IgD-negative memory B cell (primary cell): ENCODE results near the gene TOB2. TPM values are rescaled to one million over a fixed set of nuclear protein-coding genes. Genes with fewer than 3 reads are reported as not detected.

ENCODE experiments used
- H3K27ac Mint-ChIP-seq, 3 donors: one replicate each; pipeline ENCODE4 v1.8.0; 2020 to 2022; ENCODE audit warnings: mild to moderate bottlenecking in 3 of 3, mixed read lengths in 3 of 3, moderate library complexity in 1 of 3
- H3K27me3 Mint-ChIP-seq: one replicate; pipeline ENCODE4 v1.8.0; 2021; ENCODE audit warnings: mixed read lengths
- H3K36me3 Mint-ChIP-seq: one replicate; pipeline ENCODE4 v1.8.0; 2020; ENCODE audit warnings: mild to moderate bottlenecking, mixed read lengths
- H3K4me1 Mint-ChIP-seq, 3 donors: one replicate each; pipeline ENCODE4 v1.8.0; 2020 to 2022; ENCODE audit warnings: mixed read lengths in 3 of 3, mild to moderate bottlenecking in 1 of 3
- H3K4me3 Mint-ChIP-seq, 4 donors: one replicate each; pipeline ENCODE4 v1.8.0; 2020 to 2022; ENCODE audit warnings: mild to moderate bottlenecking in 4 of 4, mixed read lengths in 4 of 4, moderate library complexity in 3 of 4
- H3K9me3 Mint-ChIP-seq, 3 donors: one replicate each; pipeline ENCODE4 v1.8.0; 2020 to 2021; ENCODE audit warnings: mixed read lengths in 3 of 3, mild to moderate bottlenecking in 1 of 3
- polyA plus RNA-seq: library from polyadenylated mRNA; unstranded; fragments of 300-500 nt; fragmentation: Illumina TruSeq; gene quantifications from one replicate; pipeline ENCODE4 v1.2.3, GENCODE V29; 2021

Gene TOB2
- 52.2 TPM for polyA plus RNA-seq

- Mint-ChIP-seq H3K36me3 (peaks cover 5% of the 10 kb centered on the region), H3K27me3 (peaks cover 1% of the 10 kb centered on the region), H3K4me1 (peaks cover 25 to 34% (median 26%) of the 10 kb centered on the region in 3 donors), H3K4me3 (peak within 1 kb of the TSS; percentile 80 to 97 (median 95)), H3K9me3 (peaks cover 0 to 2% (median 0%) of the 10 kb centered on the region in 3 donors), H3K27ac (peak within 1 kb of the TSS; percentile 91 to 99 (median 99))
These were observed at the start of gene TOB2 for GRCh38 chr22:41446639-41447434. TOB2 (minus strand) TSS chr22:41446801; CDS start chr22:41437345, 9,456 bp downstream.

- H3K27ac Mint-ChIP-seq, result no peak overlapping the region
These were observed 44.9 kb upstream of the TOB2 start for GRCh38 chr22:41491374-41492100.

GRCh38 chr22:41488596-41489385 is 42.2 kb upstream of the TOB2 start:
- Mint-ChIP-seq H3K27ac (peak overlapping the region in 2 of 3 donors; percentile 19 to 82), H3K4me1 (peaks cover 30 to 39% (median 32%) of the 10 kb centered on the region in 3 donors), H3K4me3 (no peak overlapping the region), H3K9me3 (no peaks in the 10 kb centered on the region), H3K27me3 (no peaks in the 10 kb centered on the region), H3K36me3 (no peaks in the 10 kb centered on the region)

More at GRCh38 chr22:41491374-41492100, 44.9 kb upstream of the TOB2 start:
- Mint-ChIP-seq H3K36me3 (no peaks in the 10 kb centered on the region), H3K27me3 (no peaks in the 10 kb centered on the region), H3K4me1 (peaks cover 22 to 34% (median 24%) of the 10 kb centered on the region in 3 donors), H3K4me3 (no peak overlapping the region), H3K9me3 (no peaks in the 10 kb centered on the region)

GRCh38 chr22:41488076-41488475 is 41.5 kb upstream of the TOB2 start:
- Mint-ChIP-seq H3K27ac (no peak overlapping the region), H3K36me3 (no peaks in the 10 kb centered on the region), H3K4me3 (no peak overlapping the region), H3K9me3 (no peaks in the 10 kb centered on the region), H3K4me1 (peaks cover 30 to 39% (median 35%) of the 10 kb centered on the region in 3 donors), H3K27me3 (no peaks in the 10 kb centered on the region)

GRCh38 chr22:41487037-41487935 is 40.7 kb upstream of the TOB2 start:
- Mint-ChIP-seq H3K9me3 (no peaks in the 10 kb centered on the region), H3K4me3 (peak overlapping the region in 2 of 4 donors; percentile 50 to 69), H3K4me1 (peaks cover 36 to 46% (median 43%) of the 10 kb centered on the region in 3 donors), H3K27me3 (no peaks in the 10 kb centered on the region), H3K27ac (peak overlapping the region; percentile 22 to 87 (median 37)), H3K36me3 (no peaks in the 10 kb centered on the region)

- H3K4me1 Mint-ChIP-seq, result peaks cover 48 to 59% (median 51%) of the 10 kb centered on the region in 3 donors
- no peaks in the 10 kb centered on the region for H3K9me3 Mint-ChIP-seq
- peak overlapping the region in 1 of 4 donors; percentile 75 for H3K4me3 Mint-ChIP-seq
- peak overlapping the region in 1 of 3 donors; percentile 89 for H3K27ac Mint-ChIP-seq
- H3K27me3 Mint-ChIP-seq, result no peaks in the 10 kb centered on the region
- H3K36me3 Mint-ChIP-seq, result no peaks in the 10 kb centered on the region
These were observed 38.4 kb upstream of the TOB2 start for GRCh38 chr22:41485033-41485432.

- peak overlapping the region; percentile 71 to 91 (median 74) for H3K27ac Mint-ChIP-seq
- H3K27me3 Mint-ChIP-seq, result no peaks in the 10 kb centered on the region
- no peaks in the 10 kb centered on the region for H3K36me3 Mint-ChIP-seq
- H3K4me3 Mint-ChIP-seq, result peak overlapping the region; percentile 27 to 79 (median 60)
- H3K9me3 Mint-ChIP-seq, result no peaks in the 10 kb centered on the region
- peaks cover 56 to 65% (median 65%) of the 10 kb centered on the region in 3 donors for H3K4me1 Mint-ChIP-seq
These were observed 35.8 kb upstream of the TOB2 start for GRCh38 chr22:41482319-41482935.

- peaks cover 51 to 61% (median 61%) of the 10 kb centered on the region in 3 donors for H3K4me1 Mint-ChIP-seq
These were observed 35.3 kb upstream of the TOB2 start for GRCh38 chr22:41481925-41482318.

GRCh38 chr22:41481131-41481830 is 34.7 kb upstream of the TOB2 start:
- H3K27me3 Mint-ChIP-seq, result no peaks in the 10 kb centered on the region
- peaks cover 51 to 62% (median 61%) of the 10 kb centered on the region in 3 donors for H3K4me1 Mint-ChIP-seq
- H3K27ac Mint-ChIP-seq, result peak overlapping the region; percentile 23 to 91 (median 71)

More at GRCh38 chr22:41481925-41482318, 35.3 kb upstream of the TOB2 start:
- Mint-ChIP-seq H3K9me3 (no peaks in the 10 kb centered on the region), H3K27ac (peak overlapping the region; percentile 71 to 91 (median 74)), H3K4me3 (peak overlapping the region in 3 of 4 donors; percentile 9 to 71 (median 49)), H3K36me3 (no peaks in the 10 kb centered on the region), H3K27me3 (no peaks in the 10 kb centered on the region)

GRCh38 chr22:41480397-41480735 is 33.8 kb upstream of the TOB2 start:
- Mint-ChIP-seq H3K4me3 (peak overlapping the region; percentile 25 to 88 (median 76)), H3K36me3 (no peaks in the 10 kb centered on the region), H3K4me1 (peaks cover 51 to 60% (median 58%) of the 10 kb centered on the region in 3 donors), H3K9me3 (no peaks in the 10 kb centered on the region), H3K27me3 (no peaks in the 10 kb centered on the region), H3K27ac (peak overlapping the region; percentile 71 to 95 (median 91))

More at GRCh38 chr22:41481131-41481830, 34.7 kb upstream of the TOB2 start:
- Mint-ChIP-seq H3K9me3 (no peaks in the 10 kb centered on the region), H3K36me3 (no peaks in the 10 kb centered on the region), H3K4me3 (peak overlapping the region in 1 of 4 donors; percentile 71)

GRCh38 chr22:41479671-41480396 is 33.2 kb upstream of the TOB2 start:
- Mint-ChIP-seq H3K4me1 (peaks cover 51 to 59% (median 58%) of the 10 kb centered on the region in 3 donors), H3K36me3 (no peaks in the 10 kb centered on the region), H3K27ac (peak overlapping the region; percentile 71 to 95 (median 91)), H3K4me3 (peak overlapping the region; percentile 13 to 88 (median 76)), H3K27me3 (no peaks in the 10 kb centered on the region), H3K9me3 (no peaks in the 10 kb centered on the region)

GRCh38 chr22:41478891-41479521 is 32.4 kb upstream of the TOB2 start:
- H3K27me3 Mint-ChIP-seq, result no peaks in the 10 kb centered on the region
- peaks cover 1% of the 10 kb centered on the region for H3K36me3 Mint-ChIP-seq
- peak overlapping the region; percentile 62 to 88 (median 80) for H3K4me3 Mint-ChIP-seq
- no peaks in the 10 kb centered on the region for H3K9me3 Mint-ChIP-seq
- peaks cover 51 to 59% (median 59%) of the 10 kb centered on the region in 3 donors for H3K4me1 Mint-ChIP-seq
- peak overlapping the region; percentile 54 to 94 (median 91) for H3K27ac Mint-ChIP-seq
